ENCODE results near the gene SLC4A3.
A peak's percentile ranks its signal among the peaks of the same experiment; 100 is the strongest.

Gene SLC4A3, protein sequence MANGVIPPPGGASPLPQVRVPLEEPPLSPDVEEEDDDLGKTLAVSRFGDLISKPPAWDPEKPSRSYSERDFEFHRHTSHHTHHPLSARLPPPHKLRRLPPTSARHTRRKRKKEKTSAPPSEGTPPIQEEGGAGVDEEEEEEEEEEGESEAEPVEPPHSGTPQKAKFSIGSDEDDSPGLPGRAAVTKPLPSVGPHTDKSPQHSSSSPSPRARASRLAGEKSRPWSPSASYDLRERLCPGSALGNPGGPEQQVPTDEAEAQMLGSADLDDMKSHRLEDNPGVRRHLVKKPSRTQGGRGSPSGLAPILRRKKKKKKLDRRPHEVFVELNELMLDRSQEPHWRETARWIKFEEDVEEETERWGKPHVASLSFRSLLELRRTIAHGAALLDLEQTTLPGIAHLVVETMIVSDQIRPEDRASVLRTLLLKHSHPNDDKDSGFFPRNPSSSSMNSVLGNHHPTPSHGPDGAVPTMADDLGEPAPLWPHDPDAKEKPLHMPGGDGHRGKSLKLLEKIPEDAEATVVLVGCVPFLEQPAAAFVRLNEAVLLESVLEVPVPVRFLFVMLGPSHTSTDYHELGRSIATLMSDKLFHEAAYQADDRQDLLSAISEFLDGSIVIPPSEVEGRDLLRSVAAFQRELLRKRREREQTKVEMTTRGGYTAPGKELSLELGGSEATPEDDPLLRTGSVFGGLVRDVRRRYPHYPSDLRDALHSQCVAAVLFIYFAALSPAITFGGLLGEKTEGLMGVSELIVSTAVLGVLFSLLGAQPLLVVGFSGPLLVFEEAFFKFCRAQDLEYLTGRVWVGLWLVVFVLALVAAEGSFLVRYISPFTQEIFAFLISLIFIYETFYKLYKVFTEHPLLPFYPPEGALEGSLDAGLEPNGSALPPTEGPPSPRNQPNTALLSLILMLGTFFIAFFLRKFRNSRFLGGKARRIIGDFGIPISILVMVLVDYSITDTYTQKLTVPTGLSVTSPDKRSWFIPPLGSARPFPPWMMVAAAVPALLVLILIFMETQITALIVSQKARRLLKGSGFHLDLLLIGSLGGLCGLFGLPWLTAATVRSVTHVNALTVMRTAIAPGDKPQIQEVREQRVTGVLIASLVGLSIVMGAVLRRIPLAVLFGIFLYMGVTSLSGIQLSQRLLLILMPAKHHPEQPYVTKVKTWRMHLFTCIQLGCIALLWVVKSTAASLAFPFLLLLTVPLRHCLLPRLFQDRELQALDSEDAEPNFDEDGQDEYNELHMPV

DNA sequence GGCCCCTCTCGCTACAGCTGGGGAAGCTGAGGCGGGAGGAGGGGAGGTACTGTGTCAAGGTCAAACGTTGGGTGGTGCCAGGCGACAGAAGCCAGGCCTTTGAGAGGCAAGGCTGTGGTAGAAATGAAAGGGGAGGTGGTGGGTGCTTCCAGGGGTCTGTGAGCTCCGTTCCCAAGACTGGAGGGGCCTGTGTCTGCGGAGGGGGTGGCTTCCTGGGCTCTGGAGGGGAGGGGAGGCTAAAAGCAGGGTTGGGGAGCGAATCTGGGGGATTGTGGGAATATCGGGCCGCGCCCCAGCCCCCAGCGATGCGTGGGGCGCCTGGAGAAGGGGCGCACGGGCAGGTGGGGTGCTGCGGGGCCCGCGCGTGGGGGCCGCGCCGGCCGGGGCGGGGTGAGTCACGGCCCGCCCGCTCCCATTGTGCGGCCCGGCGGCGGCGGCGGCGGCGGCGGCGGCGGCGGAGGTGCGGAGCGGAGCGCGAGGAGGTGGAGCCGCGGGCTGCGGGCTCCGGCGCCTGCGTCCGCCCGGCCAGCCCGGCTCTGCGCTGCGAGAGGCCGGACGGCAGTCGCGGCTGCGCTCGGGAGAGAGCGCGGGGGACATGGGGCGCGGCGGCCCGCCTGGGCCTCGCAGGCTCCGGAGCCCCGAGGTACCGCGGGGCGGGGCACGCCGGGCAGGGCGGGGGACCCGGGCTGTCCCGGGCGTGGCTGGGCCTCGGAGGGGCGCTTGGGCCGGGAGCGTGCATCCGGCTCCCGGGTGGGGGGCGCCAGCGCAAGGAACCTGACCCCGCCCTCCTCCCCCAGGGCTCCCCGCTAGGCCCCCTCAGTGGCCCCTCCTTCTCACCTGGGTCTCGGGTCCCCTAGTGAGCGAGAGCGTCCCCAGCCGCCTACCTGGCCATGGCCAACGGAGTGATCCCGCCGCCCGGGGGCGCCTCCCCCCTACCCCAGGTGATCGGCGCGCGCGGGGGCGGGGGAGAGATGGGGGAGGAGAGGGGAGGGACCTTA, at the start of gene SLC4A3:
SLC4A3 (plus strand) TSS at position 528 of the 998 bp plus-strand sequence; CDS start at position 891, 363 bp downstream.
- no peak for DNase-seq

DNA sequence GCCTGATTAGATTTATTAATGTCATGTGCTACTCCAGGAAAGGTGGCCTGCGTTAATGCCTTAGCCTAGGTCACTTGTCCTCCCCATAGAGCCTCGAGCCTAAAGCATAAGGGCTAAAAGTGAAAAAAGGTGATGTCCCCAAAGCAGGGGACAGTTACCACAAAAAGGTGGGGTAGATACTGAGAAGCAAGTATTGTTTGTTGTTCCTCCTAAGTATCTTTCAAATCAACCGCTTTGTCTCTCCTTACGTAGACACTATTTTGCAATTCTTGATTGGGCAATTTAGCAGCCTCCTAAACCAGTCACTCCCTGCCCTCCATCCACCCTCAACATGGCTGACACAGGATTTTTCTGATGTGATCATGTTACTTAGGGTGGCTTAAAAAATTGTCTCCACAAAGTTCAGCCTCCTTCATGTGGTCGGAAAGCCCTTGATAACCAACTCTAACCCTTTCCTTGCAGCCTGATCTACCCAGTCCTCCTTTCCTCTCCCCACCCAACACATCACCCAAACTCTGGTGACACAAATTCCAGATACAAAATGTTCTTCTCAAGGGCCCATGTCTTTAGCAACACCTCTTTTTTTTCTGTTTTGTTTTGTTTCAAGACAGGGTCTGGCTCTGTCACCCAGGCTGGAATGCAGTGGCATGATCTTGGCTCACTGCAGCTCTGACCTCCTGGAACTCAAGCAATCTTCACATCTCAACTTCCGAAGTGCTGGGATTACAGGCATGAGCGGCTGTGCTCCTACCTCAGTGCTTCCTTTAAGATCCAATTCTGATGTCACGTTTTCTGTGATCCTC, 48.4 kb upstream of the SLC4A3 start:
- peak; percentile 44 for DNase-seq

DNA sequence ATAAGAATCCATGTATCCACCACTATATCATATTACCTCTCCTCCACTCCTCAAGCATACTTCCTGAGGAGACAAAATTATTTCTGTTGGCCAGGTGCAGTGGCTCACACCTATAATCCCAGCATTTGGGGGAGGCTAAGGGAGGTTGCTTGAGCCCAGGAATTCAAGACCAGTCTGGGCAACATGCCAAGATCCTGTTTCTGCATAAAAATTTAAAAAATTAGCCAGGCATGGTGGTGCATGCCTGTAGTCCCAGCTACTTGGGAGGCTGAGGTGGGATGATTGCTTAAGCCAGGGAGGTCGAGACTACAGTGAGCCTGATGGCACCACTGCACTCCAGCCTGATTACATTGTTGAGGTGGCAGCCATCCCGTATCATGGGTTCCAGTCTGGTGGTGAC, 46.1 kb upstream of the SLC4A3 start:
- DNase-seq = no peak

DNA sequence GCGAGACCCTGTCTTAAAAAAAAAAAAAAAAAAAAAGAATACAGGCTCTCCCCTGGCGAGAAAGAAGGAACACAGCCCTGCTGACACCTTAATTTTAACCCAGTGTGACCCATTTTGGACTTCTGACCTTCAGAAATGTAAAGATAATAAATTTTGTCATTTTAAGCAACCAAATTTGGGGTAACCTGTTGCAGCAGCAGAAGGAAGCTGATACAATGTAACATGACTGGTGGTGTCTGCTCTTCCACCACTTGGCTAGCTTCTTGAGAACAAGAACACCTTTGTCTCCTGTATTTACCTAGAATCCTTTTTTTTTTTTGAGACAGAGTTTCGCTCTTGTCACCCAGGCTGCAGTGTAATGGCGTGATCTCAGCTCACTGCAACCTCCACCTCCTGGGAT, 36.3 kb upstream of the SLC4A3 start:
- DNase-seq = no peak

DNA sequence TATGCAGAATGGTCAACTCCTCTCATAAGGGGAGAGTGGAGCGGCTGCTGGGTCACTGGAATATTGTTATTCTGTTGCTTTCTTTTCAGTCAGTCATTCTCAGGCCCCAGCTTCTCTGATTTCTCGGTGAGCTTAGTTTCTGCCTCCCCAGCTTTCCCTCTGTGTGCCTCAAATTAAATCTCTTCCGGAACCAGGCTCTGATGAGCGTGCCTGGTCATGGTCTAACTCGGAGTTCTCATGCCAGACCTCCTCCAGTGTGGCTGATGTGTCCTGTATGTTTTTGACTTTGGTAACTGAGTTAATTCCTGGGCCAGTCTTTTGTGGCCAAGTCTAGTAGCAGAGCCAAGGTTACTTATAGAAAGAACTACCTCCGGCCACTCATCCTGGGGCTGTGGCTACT, 34.7 kb upstream of the SLC4A3 start:
- no peak for DNase-seq

DNA sequence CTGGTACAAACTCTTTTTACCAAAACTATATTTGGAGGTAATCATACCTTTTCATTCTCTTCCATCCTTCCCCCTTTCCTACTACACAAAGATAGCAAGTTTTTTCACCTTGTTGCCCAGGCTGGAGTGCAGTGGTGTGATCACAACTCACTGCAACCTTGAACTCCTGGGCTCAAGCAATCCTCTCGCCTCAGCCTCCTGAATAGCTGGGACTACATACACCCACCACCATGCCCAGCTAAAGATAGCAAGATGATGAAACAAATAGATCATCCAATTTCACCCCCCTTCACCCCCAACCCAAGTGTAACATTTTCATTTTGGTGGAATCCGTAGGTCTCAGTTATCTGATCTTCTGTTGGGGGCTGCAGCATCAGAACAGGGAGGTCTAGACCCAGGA, 34.3 kb upstream of the SLC4A3 start:
- no peak for DNase-seq

DNA sequence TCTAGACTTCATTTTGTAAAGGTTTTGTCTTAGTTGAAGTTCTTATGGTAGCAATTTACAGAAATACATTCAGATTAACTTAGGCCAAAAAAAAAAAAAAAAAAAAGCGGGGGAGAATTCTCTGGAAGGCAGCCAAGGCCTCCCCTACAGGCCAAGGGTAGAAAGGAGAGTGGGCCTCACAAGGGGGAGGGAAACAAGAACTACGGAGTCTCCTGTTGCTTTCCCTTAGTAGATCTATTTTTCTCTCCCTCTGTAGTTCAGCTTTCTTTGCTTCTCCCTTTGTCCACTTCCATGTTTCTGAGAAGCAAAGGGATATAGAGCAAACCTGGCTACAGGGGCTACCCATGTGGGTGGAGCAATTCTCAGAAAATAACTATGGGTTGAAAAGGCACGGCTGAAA, 32.2 kb upstream of the SLC4A3 start:
- DNase-seq = peak; percentile 88

DNA sequence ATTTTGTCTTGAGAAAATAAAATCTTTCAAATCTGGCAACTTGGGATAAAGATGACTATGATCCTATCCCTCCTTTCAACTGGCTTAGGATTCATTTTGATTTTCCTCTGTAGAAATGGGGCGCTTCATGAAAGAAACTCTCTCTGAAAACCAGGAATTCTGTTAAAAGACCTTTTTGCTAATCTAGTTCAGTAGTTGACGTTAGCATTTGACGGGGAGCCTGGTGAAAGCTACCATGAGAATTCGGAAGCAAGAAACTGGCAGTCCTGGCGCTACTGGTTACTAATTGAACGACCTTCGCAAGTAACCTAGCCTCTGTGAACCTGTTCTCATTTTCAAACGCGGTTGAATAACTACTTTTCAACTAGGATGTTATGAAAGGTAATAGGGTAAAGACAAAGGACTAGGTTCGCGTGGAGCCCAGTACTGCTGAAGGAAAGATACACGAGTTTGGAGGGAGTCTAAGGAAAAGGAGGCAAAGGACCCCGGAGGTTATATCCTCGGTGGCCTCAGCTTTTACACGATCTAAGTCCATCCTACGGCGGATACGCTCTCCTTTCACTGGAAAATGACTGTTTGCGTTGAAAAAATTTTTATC, 30.4 kb upstream of the SLC4A3 start:
- no peak for DNase-seq

DNA sequence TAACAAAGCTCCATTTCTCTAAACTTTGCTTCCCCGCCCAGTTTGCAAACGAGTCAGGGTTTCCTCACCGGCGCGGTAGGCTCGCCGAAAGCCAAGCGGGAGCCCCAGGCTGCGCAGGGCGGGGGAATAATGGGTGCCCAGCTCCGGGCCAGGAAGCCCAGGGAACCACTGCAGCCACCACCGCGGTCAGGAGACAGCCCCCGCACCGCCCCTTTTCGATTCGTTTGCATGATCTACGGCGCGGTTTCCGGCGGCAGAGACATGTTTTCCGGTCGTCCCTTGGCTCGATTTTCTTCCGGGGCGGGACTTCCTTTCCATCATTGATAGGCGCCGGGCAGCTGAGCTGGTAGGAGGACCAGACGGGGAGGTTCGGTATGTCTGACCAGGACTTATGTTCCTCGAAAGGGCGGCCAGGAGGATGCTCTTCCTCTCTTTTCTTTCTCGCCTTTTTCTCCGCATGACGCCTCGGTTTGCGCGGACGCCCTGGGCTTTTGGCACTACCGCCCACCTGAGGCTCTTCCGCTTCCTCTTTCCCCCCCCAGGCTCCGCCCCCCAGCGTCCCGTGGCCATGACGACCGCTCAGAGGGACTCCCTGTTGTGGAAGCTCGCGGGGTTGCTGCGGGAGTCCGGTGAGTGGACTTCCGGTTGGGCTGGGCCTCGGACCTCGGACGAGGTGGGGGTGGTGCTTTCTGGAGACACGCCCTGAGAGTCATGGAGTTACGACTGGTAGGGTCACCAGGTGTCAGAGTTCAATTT, 29.7 kb upstream of the SLC4A3 start, which contains the start of gene STK11IP:
STK11IP (plus strand) TSS at position 306 of the 756 bp plus-strand sequence; CDS start at position 569, 263 bp downstream.
- peak; percentile 98 for DNase-seq

DNA sequence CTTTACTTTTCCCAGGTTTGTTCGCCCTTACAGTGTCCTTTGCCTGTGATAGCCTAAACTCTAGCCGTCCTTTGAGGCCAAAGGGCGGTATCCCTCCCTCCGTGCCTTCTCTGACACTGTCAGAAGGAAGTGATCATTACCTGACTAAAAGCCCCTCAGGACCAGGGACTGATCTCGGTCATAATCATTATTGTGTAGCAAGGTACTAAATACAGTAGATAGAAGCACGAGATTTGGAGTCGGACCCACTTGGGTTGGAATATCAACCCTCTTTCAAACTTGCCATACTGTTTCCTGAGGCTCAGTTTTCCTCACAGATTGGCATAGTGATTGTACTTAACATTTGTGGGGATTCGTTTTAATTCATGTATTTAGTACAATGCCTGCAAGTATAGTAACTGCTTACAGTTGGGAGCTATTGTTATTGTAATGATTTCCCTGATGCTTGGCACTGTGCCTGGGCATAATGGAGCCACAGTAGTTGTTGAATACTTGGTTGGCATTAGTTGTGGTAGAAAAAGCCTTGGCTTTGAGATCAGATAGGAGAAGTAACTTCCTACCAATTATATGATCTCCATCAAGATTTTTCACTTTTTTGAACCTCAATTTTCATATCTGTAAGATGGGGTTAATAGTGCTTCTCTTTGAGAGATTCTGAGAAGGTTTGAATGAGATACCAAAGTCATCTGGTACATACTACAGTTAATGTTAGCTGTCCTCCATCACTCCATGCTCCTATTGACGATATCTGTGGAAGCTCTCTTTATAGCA, 28.9 kb upstream of the SLC4A3 start:
- DNase-seq = peak; percentile 34

DNA sequence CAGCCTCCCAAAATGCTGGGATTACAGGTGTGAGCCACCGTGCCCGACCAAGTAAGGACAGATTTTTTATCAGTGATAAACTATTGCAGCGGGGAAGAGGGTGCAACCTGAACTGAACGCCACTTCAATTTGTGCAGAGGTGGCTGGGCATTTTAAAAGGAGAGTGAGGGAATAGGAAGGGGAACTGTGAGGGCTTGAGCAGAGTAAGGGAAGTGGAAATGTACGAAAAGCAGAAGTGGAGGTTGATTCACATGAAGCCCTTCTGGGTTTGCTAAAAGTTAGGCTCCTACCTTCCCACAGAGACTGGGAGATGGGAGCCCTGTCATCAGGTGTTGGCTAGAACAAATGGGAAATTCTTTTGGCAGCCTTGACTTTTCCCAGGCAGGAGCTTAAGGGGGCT, 23.7 kb upstream of the SLC4A3 start:
- peak; percentile 40 for DNase-seq

DNA sequence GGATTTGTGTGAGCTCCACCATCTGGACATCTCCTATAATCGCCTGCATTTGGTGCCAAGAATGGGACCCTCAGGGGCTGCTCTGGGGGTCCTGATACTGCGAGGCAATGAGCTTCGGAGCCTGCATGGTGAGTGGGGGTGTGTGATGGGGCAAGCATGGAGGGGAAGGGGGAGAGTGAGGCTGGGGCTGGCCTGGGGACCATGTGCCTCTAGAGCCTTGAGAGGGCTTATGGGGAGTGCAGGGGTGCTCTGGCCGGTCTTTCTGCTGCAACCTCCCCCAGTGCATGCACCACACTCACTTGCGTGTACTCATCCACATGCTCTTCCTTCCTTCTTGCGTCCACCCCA, 21.8 kb upstream of the SLC4A3 start:
- no peak for DNase-seq

DNA sequence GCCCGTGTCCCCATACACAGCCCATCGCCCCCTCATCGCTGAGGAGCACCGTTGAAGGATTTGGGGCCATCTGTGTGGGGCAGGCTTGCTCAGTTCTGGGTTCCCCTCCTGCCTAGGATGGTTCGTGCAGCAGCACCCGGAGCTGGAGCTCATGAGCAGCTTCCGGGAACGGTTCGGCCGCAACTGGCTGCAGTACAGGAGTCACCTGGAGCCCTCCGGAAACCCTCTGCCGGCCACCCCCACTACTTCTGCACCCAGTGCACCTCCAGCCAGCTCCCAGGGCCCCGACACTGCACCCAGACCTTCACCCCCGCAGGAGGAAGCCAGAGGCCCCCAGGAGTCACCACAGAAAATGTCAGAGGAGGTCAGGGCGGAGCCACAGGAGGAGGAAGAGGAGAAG, 19.5 kb upstream of the SLC4A3 start:
- DNase-seq = no peak

DNA sequence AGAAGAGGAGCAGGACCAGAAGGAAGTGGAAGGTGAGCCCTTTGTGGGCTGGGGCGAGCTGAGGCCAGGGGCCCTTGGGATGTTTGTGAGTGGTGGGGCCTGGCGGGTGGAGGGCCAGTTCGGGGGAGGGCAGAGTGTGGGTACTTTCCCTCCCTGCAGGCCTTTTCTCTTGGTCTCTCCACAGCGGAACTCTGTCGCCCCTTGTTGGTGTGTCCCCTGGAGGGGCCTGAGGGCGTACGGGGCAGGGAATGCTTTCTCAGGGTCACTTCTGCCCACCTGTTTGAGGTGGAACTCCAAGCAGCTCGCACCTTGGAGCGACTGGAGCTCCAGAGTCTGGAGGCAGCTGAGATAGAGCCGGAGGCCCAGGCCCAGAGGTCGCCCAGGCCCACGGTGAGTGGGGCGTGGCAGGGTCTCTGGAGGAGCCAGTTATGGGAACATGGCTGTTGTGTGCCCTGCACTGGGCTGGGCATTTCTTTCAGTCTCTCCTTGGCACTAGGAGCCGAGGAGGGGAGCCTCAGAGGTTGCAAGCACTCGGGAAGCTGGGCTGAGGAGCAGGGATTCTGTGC, 18.9 kb upstream of the SLC4A3 start:
- DNase-seq = no peak

DNA sequence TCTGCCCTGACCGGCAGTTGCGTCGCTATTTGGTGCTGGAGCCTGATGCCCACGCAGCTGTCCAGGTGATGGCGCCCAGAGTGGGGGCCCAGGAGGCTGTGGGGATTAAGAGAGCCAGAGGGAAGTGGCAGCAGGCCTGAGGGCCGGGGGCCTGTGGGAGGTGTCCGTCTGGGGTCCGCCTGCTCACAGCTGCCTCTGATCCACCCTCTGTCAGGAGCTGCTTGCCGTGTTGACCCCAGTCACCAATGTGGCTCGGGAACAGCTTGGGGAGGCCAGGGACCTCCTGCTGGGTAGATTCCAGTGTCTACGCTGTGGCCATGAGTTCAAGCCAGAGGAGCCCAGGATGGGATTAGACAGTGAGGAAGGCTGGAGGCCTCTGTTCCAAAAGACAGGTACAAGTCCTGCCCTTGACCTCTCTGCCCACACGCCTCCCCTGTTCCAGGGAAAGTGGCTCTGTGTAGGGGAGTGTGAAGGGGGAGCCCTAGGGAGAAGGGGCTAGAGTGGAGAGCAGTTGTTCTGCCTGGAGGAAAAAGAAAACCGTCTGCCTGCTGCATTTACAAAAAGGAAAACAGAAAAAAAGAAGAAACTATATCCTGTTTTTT, 18.2 kb upstream of the SLC4A3 start:
- DNase-seq = no peak

DNA sequence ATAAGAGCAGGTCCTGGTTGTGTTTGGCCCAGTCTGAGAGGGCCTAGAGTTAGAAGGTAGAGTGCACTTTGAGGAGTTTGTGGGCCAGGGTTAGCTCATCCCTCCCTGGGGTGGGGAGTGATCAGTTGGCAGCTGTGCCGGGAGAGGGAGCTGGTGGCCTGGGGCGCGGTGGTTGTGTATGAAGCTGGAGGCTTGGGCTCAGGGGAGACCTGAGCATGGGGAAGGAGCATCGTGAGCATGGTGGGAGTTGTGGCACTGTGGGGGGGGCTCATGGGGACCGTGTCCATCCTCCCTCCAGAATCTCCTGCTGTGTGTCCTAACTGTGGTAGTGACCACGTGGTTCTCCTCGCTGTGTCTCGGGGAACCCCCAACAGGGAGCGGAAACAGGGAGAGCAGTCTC, 16.1 kb upstream of the SLC4A3 start:
- no peak for DNase-seq

DNA sequence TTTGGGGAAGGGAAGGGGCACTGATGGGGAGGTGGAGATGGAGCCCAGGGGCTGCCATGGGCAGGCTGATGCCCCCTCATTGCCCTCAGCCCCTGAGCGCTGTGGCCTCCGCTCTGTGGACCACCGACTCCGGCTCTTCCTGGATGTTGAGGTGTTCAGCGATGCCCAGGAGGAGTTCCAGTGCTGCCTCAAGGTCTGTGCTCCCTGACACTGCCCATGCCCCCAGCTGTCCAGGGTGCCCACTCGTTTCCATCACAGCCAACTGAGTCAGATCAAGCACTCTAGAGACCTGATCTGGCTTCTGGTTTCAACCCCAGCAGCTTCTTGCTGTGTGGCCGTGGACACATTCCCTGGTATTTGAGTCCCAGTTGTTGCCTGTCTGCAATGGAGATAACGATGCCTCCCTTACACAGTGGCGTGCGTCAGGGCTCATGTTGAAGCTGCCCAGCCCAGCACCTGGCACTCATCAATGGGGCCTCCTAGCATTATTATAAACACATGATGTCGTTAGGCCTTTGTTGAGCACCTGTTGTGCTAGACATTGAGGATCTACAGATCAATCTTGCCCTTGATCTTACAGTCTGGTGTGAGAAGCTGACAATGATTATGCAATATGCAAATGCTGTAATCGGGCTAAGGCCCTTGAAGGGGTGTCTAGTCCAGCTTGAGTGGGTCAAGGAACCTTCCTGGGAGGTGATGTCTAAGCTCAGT, 15.4 kb upstream of the SLC4A3 start:
- no peak for DNase-seq
